Measurements from ENCODE around the gene ARMC10. TPM values are rescaled to one million over a fixed set of nuclear protein-coding genes. Genes with fewer than 3 reads are reported as not detected.

The ARMC10 gene
- total RNA-seq, 1 donor from 2014 or later, result 18.6 TPM

- intact Hi-C loops (cut with DNase I), result no loop called here
- ATAC-seq (ENCODE audit: poor library complexity) (no peak), DNase-seq (no peak)
These were observed 73.4 kb downstream of the ARMC10 start for GRCh38 chr7:103148131-103148993.

Other genes with a start within 250 kb of the ARMC10 start
- 1.0 TPM for gene LRRC17, start 162.1 kb upstream of the ARMC10 start, total RNA-seq
- gene FBXL13, start 344 bp upstream of the ARMC10 start, total RNA-seq, result 0.51 TPM
- gene NAPEPLD, start 74.0 kb downstream of the ARMC10 start, total RNA-seq, result 10.8 TPM
- 73.7 TPM for gene PMPCB, start 222.3 kb downstream of the ARMC10 start, total RNA-seq

Data from Right ventricle myocardium superior (tissue), 1 donor.